SH-SY5Y (cell line): ENCODE data around the gene KCNN2.

Experiments used
- GATA2 ChIP-seq: IDR thresholded peaks from 2 replicates; pipeline ENCODE4 v1.6.1; 2011; ENCODE audit warnings: mild to moderate bottlenecking, low read depth, low read length
- GATA3 ChIP-seq: IDR thresholded peaks from 2 replicates; pipeline ENCODE4 v1.6.1; 2011; ENCODE audit warnings: low read depth, mild to moderate bottlenecking, low read length, moderate library complexity

GRCh38 chr5:114450437-114450836, 88.6 kb downstream of the KCNN2 start:
- TF ChIP-seq GATA2 (no peak), GATA3 (no peak)
